Brain pericyte (primary cell): ENCODE data around the gene KDM3B.
"Not testable (repeated sequence)": the region's sequence is repeated elsewhere in the genome, so short reads cannot be mapped to it uniquely, and the experiment has no call there.

Experiments
- DNase-seq: peaks from one replicate; pipeline ENCODE4 v3.0.0-alpha.2; 2012; ENCODE audit warnings: low read depth, low spot score

The KDM3B gene

DNA sequence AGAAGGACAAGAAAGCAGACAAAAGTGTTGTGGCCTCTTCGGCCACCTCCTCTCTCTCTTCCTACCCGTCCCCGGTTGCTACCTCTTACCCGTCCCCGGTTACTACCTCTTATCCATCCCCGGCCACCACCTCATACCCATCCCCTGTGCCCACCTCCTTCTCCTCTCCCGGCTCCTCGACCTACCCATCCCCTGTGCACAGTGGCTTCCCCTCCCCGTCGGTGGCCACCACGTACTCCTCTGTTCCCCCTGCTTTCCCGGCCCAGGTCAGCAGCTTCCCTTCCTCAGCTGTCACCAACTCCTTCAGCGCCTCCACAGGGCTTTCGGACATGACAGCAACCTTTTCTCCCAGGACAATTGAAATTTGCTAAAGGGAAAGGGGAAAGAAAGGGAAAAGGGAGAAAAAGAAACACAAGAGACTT lies 115.2 kb downstream of the KDM3B start:
- DNase-seq = no peak

DNA sequence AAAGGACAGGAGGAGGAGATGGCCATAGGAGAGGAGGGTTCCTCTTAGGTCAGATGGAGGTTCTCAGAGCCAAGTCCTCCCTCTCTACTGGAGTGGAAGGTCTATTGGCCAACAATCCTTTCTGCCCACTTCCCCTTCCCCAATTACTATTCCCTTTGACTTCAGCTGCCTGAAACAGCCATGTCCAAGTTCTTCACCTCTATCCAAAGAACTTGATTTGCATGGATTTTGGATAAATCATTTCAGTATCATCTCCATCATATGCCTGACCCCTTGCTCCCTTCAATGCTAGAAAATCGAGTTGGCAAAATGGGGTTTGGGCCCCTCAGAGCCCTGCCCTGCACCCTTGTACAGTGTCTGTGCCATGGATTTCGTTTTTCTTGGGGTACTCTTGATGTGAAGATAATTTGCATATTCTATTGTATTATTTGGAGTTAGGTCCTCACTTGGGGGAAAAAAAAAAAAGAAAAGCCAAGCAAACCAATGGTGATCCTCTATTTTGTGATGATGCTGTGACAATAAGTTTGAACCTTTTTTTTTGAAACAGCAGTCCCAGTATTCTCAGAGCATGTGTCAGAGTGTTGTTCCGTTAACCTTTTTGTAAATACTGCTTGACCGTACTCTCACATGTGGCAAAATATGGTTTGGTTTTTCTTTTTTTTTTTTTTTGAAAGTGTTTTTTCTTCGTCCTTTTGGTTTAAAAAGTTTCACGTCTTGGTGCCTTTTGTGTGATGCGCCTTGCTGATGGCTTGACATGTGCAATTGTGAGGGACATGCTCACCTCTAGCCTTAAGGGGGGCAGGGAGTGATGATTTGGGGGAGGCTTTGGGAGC lies 115.9 kb downstream of the KDM3B start:
- DNase-seq = no peak

DNA sequence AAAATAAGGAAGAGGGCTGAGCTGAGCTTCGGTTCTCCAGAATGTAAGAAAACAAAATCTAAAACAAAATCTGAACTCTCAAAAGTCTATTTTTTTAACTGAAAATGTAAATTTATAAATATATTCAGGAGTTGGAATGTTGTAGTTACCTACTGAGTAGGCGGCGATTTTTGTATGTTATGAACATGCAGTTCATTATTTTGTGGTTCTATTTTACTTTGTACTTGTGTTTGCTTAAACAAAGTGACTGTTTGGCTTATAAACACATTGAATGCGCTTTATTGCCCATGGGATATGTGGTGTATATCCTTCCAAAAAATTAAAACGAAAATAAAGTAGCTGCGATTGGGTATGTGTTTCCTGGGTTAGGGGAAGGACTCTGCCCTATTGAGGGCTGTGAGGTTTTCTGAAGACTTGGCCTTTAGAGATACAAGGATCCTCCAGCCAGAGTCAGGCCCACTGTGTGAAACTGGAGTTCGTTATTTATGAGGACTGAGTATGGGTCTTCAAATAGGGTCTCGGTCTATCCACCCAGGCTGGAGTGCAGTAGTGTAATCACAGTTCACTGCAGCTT lies 116.6 kb downstream of the KDM3B start:
- DNase-seq = peak; percentile 41

DNA sequence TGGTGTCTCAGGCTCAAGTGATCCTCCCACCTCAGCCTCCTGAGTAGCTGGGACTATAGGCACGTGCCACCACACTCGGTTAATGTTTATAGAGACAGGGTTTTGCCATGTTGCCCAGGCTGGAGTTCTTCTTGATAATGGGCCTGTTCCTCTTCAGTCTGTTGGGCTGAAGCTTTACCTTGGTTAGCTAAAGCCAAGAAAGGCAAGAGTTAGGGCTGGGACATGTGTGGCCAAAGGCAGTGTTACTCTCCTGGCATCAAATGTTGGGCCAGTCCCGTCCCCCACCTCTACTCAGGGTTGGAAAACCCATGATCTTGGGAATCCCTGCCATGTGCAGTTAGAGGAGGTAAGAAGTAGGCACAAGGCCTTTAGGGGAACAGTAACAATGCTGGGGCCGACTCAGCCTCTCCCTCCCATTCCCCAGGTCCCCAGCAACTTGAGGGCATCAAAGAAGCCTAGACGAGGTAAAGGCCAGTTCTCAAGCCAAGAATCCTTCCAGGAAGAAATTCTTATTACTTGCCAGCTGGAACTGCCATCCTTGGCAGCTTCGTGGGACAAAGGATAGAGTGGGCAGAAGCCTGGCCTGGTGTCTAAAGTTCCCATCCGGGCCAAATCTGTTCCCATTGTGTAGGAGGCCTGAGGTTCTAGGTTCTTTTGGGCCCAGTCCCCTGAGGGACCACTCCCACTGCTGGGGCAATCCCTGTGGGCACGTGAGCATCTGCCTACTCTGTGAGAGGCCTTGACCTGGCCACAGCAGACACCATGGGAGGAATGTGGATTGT lies 117.2 kb downstream of the KDM3B start:
- DNase-seq = peak; percentile 80

DNA sequence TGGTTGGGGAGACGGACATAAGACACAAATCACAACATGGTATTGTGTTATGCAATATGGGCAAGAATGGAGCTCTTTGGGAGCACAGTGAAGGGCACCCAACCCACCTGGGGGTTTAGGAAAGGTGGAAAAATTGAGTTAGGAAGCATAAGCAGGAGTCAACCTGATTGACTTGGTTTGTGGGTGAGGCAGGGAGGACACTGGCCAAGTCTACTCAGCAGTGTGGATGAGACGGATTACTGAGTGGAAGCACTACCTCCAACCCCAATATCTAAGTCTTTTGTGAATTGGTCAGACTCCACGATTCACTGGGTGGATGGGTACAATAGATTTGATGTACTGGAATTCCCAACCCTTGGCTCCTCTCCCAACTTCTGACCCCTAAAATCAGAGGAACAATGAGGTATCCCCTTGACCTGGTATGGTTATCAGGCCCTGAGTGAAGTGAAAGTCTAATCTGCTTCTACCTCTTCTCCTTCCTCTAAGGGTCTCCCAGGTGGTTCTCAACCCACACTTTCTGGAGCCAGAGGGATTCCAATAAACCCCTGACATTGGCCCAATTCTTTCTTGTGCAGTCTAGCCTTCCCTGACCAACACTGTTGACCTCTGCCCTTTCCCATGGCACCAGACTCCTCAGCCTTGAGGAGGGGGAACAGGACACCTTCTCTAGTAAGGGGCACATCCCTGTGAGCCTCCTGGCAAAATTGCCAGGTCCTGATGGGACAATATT lies 118.0 kb downstream of the KDM3B start:
- DNase-seq = no peak

DNA sequence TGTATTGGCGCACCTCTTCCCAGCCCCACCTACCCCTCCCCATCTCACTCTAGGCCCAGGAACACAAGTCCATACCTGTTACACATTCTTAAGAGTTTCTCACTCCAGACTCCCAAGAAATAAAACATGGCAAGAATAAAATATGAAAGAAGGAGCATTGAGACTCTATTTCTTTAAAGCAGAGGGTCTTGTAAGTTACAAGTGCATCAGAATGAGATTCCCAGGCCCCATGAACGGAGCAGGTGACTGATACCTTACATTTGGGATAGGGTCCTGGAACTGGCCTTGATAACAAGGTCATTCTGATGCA lies 118.5 kb downstream of the KDM3B start:
- no peak for DNase-seq

DNA sequence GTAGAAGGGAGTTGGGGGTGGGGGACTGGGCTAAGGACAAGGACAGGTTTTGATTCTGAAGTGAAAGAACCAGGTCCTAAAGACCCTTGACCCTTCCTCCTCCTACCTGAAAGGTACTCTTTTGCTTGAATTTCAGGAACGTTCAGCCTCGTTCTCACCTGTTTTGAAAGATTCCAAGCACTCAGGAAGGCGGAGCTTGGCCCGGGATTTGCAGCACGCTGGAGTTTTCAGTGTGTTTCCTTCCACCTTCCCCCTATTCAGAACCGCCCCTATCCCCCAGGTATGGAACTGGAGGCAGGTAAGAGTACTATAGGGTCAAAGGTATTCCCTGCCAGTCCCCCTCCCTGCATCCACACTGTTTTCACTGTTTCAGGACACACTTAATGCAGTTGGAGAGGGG lies 119.9 kb downstream of the KDM3B start:
- DNase-seq = no peak

DNA sequence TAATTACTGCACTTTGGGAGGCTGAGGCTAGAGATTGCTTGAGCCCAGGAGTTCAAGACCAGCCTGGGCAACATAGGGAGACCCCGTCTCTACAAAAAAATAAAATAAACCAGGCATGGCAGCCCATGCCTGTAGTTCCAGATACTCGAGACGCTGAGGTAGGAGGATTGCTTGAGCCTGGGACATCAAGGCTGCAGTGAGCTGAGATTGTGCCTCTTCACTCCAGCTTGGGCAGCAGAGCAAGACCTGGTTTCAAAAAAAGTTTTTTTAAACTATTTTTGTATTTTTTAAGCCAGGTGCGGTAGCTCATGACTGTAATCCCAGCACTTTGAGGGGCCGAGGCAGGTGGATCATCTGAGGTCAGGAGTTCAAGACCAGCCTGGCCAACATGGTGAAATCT lies 120.7 kb downstream of the KDM3B start:
- not testable (repeated sequence) for DNase-seq

DNA sequence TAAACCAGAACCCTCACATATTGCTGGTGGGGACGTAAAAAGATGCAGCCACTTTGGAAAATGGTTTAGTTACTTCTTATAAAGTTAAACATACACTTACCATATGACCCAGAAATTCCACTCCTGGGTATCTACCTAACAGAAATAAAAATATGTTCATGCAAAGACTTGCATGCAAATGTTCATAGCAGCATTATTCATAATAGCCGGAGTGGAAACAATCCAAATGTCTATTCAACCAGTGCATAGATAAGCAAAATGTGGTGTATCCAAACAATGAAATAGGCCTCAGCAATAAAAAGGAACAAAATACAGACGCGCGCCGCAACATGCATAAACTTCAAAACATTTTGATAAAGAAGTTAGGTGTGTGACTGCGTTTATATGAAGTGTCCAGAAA lies 124.4 kb downstream of the KDM3B start:
- no peak for DNase-seq

DNA sequence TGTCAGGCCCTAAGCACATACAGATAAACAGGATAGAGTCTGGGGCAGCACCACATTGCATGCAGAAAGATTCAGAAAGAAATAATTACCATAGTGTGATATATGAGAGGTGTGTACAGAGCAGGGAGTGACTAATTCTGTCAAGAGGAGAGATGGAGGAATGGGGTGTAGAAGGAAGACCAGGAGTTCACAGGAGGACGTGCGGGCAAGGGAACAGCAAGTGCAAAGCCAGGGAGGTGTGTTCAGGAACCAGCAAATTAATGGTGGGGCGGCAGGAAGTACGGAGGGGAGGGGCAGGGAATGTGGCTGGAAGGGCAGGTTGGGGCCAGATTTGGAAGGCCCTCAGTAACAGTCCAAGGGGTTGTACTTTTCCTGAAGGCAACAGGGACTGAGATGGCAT lies 130.2 kb downstream of the KDM3B start:
- no peak for DNase-seq
